ENCODE data around the gene RGS5. TPM values are rescaled to one million over a fixed set of nuclear protein-coding genes. Genes with fewer than 3 reads are reported as not detected.

Gene RGS5
- polyA plus RNA-seq, 1 donor (not counting 4 experiments of a cell fraction or from before 2014, with no cell fraction given), result 4.1 TPM

DNA sequence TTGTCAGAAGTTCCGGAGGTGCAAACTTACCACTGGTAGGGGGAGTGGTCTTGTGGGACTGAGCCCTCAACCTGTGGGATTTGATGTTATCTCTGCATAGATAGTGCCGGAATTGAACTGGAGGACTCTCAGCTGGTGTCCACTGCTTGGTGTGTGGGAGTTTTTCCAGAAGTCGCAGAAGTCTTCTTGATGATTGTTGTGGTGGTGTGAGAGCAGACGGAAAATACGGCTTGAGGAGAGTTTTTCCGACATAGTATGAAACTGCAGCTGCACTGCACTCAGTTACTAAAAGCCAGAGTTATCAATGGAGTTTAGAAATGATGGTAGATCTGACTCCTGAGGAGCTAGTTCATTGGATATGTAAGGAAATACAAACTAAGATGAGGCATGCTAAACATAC, 14.9 kb downstream of the RGS5 start:
- Histone ChIP-seq H3K4me3 (ENCODE audit: control insufficient read depth in 2 of 3, extremely low read depth in 1 of 3, insufficient read depth in 2 of 3, low read depth in 1 of 3, low read length in 3 of 3) (no peak overlapping the region), H3K9me3 (ENCODE audit: control insufficient read depth, low read depth, low read length) (no peaks in the 10 kb centered on the region), H3K9me1 (ENCODE audit: control insufficient read depth, extremely low read depth, insufficient read depth, low read length) (no peaks in the 10 kb centered on the region), H3K9ac (ENCODE audit: control insufficient read depth, extremely low read depth, insufficient read depth, low read length) (no peak overlapping the region), H3K4me1 (ENCODE audit: control insufficient read depth, extremely low read depth, insufficient read depth, low read length) (no peaks in the 10 kb centered on the region), H3K27me3 (ENCODE audit: control insufficient read depth, extremely low read depth, insufficient read depth, low read length) (no peaks in the 10 kb centered on the region), H3K36me3 (ENCODE audit: control insufficient read depth in 2 of 2, extremely low read depth in 1 of 2, insufficient read depth in 2 of 2, low read length in 2 of 2) (no peaks in the 10 kb centered on the region), H3K79me2 (ENCODE audit: control insufficient read depth, insufficient read depth, low read length) (no peaks in the 10 kb centered on the region), H4K20me1 (ENCODE audit: control insufficient read depth, extremely low read depth, insufficient read depth, low read length) (no peaks in the 10 kb centered on the region), H3K27ac (ENCODE audit: control insufficient read depth, insufficient read depth, low read length) (no peak overlapping the region), H3K4me2 (ENCODE audit: control insufficient read depth, extremely low read depth, insufficient read depth, low read depth, low read length) (no peak overlapping the region), H2AFZ (ENCODE audit: control insufficient read depth, low read length) (no peak overlapping the region)
- TF ChIP-seq EZH2 (IDR thresholded peaks at IDR 0.05; ENCODE audit: low read length) (no peak), CTCF (optimal IDR thresholded peaks at IDR 0.05 in 1 of 3, IDR thresholded peaks at IDR 0.05 in 1 of 3, conservative IDR thresholded peaks at IDR 0.05 in 1 of 3; ENCODE audit: extremely low read depth in 1 of 3, insufficient read depth in 2 of 3, low read length in 3 of 3) (no peak)
- dilution Hi-C loops (cut with MboI; ENCODE audit: extremely low pct_ligation_motif_present, low sequenced_read_pairs), result no loop called here
- FAIRE-seq (no peak), DNase-seq (ENCODE audit: low read depth, low spot score) (no peak)

DNA sequence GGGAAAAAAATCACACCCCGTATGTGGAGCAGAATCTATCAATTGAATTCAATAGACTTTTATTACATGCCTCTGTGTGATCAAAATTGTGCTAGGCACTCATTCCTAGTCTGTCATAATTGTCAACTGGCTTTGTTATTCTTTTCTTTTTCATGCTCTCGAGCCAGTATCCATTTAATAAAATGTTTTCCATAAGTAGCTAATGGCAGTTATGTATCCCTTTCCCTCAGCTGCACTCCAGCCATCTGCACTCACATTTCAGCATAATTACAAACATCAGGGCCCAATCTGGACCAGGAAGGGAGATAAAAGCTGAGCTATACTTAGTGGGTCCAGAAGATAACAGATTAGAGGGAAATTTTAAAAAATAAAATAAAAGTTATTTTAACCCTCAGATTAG, 15.9 kb downstream of the RGS5 start:
- no peak overlapping the region for H3K4me2 ChIP-seq (ENCODE audit: control insufficient read depth, extremely low read depth, insufficient read depth, low read depth, low read length)
- no peak overlapping the region for H2AFZ ChIP-seq (ENCODE audit: control insufficient read depth, low read length)
- no peaks in the 10 kb centered on the region for H3K79me2 ChIP-seq (ENCODE audit: control insufficient read depth, insufficient read depth, low read length)
- no peak overlapping the region for H3K4me3 ChIP-seq (ENCODE audit: control insufficient read depth in 2 of 3, extremely low read depth in 1 of 3, insufficient read depth in 2 of 3, low read depth in 1 of 3, low read length in 3 of 3)
- H3K9ac ChIP-seq (ENCODE audit: control insufficient read depth, extremely low read depth, insufficient read depth, low read length), result no peak overlapping the region
- FAIRE-seq, result no peak
- no peaks in the 10 kb centered on the region for H3K27me3 ChIP-seq (ENCODE audit: control insufficient read depth, extremely low read depth, insufficient read depth, low read length)
- no peaks in the 10 kb centered on the region for H3K9me3 ChIP-seq (ENCODE audit: control insufficient read depth, low read depth, low read length)
- no peaks in the 10 kb centered on the region for H3K9me1 ChIP-seq (ENCODE audit: control insufficient read depth, extremely low read depth, insufficient read depth, low read length)
- no peaks in the 10 kb centered on the region for H4K20me1 ChIP-seq (ENCODE audit: control insufficient read depth, extremely low read depth, insufficient read depth, low read length)
- dilution Hi-C loops (cut with MboI; ENCODE audit: extremely low pct_ligation_motif_present, low sequenced_read_pairs), result no loop called here
- no peaks in the 10 kb centered on the region for H3K36me3 ChIP-seq (ENCODE audit: control insufficient read depth in 2 of 2, extremely low read depth in 1 of 2, insufficient read depth in 2 of 2, low read length in 2 of 2)
- H3K27ac ChIP-seq (ENCODE audit: control insufficient read depth, insufficient read depth, low read length), result no peak overlapping the region
- H3K4me1 ChIP-seq (ENCODE audit: control insufficient read depth, extremely low read depth, insufficient read depth, low read length), result no peaks in the 10 kb centered on the region
- TF ChIP-seq CTCF (optimal IDR thresholded peaks at IDR 0.05 in 1 of 3, IDR thresholded peaks at IDR 0.05 in 1 of 3, conservative IDR thresholded peaks at IDR 0.05 in 1 of 3; ENCODE audit: extremely low read depth in 1 of 3, insufficient read depth in 2 of 3, low read length in 3 of 3), result no peak
- no peak for TF ChIP-seq EZH2 (IDR thresholded peaks at IDR 0.05; ENCODE audit: low read length)
- DNase-seq (ENCODE audit: low read depth, low spot score), result no peak
